ENCODE data around the gene HTT-AS. TPM values are rescaled to one million over a fixed set of nuclear protein-coding genes. Genes with fewer than 3 reads are reported as not detected.
A peak's percentile ranks its signal among the peaks of the same experiment; 100 is the strongest.

HTT-AS gene
- total RNA-seq, 1 donor, result not detected

GRCh38 chr4:3044870-3045819, 29.2 kb downstream of the HTT-AS start:
- no peak overlapping the region for H3K4me3 ChIP-seq (ENCODE audit: low read depth, low read length)
- peak; percentile 51 for DNase-seq (ENCODE audit: low read depth)
- TF ChIP-seq CTCF (IDR thresholded peaks at IDR 0.05; ENCODE audit: insufficient read depth, low read length), result no peak

GRCh38 chr4:3043282-3044020, 30.9 kb downstream of the HTT-AS start:
- H3K4me3 ChIP-seq (ENCODE audit: low read depth, low read length), result no peak overlapping the region
- no peak for TF ChIP-seq CTCF (IDR thresholded peaks at IDR 0.05; ENCODE audit: insufficient read depth, low read length)
- no peak for DNase-seq (ENCODE audit: low read depth)

- no peak for DNase-seq (ENCODE audit: low read depth)
- TF ChIP-seq CTCF (IDR thresholded peaks at IDR 0.05; ENCODE audit: insufficient read depth, low read length), result no peak
- H3K4me3 ChIP-seq (ENCODE audit: low read depth, low read length), result peak overlapping the region; percentile 56
Observed at GRCh38 chr4:3042226-3042625, 32.1 kb downstream of the HTT-AS start.

GRCh38 chr4:3041192-3042142, 32.9 kb downstream of the HTT-AS start:
- TF ChIP-seq CTCF (IDR thresholded peaks at IDR 0.05; ENCODE audit: insufficient read depth, low read length), result no peak
- DNase-seq (ENCODE audit: low read depth), result peak; percentile 36

GRCh38 chr4:3040452-3041191, 33.7 kb downstream of the HTT-AS start:
- H3K4me3 ChIP-seq (ENCODE audit: low read depth, low read length), result no peak overlapping the region
- no peak for TF ChIP-seq CTCF (IDR thresholded peaks at IDR 0.05; ENCODE audit: insufficient read depth, low read length)
- no peak for DNase-seq (ENCODE audit: low read depth)

More at GRCh38 chr4:3041192-3042142, 32.9 kb downstream of the HTT-AS start:
- peak overlapping the region; percentile 56 for H3K4me3 ChIP-seq (ENCODE audit: low read depth, low read length)

Measured in fibroblast of the aortic adventitia (primary cell).